GM13977 (cell line): ENCODE results near the gene RASA3.
A peak's percentile ranks its signal among the peaks of the same experiment; 100 is the strongest.

Experiments used
- DNase-seq: peaks from one replicate; pipeline ENCODE4 v3.0.0; 2012; ENCODE audit warnings: low spot score
- CTCF ChIP-seq: IDR thresholded peaks from 2 replicates; pipeline ENCODE4 v1.5.1; 2012; ENCODE audit warnings: mild to moderate bottlenecking, control low read depth; ENCODE audit not compliant: insufficient read depth; ENCODE audit errors: extremely low read depth, missing control alignments
- in situ Hi-C: fragments of 300-500 bp; cut with MboI; formaldehyde crosslinking; loops from one replicate; pipeline ENCODE4 v1.12.0; 2022; ENCODE audit warnings: low sequenced_read_pairs, low pct_unique_long_range_greater_than_20kb, mixed read lengths, inconsistent platforms; ENCODE audit not compliant: unreplicated experiment

Gene RASA3

GRCh38 chr13:114065926-114066774 lies 66.3 kb downstream of the RASA3 start:
- in situ Hi-C loops = no loop called here
- DNase-seq = no peak
- TF ChIP-seq CTCF = no peak

- in situ Hi-C loops = no loop called here
- TF ChIP-seq CTCF = no peak
- DNase-seq = peak; percentile 65
Observed at GRCh38 chr13:114065141-114065925, 67.1 kb downstream of the RASA3 start.

- TF ChIP-seq CTCF = no peak
- DNase-seq = no peak
- in situ Hi-C loops = no loop called here
Observed at GRCh38 chr13:114064450-114065140, 67.8 kb downstream of the RASA3 start.

- DNase-seq = no peak
- TF ChIP-seq CTCF = no peak
Observed at GRCh38 chr13:114063545-114064449, 68.6 kb downstream of the RASA3 start.

GRCh38 chr13:114062754-114063153 lies 69.7 kb downstream of the RASA3 start:
- no peak for TF ChIP-seq CTCF
- in situ Hi-C loops = no loop called here
- no peak for DNase-seq

More at GRCh38 chr13:114063545-114064449, 68.6 kb downstream of the RASA3 start:
- in situ Hi-C loops = no loop called here
